ENCODE data around the gene SYNDIG1.

Gene SYNDIG1

GRCh38 chr20:24630486-24631172 is 161.2 kb downstream of the SYNDIG1 start:
- no peak for DNase-seq (ENCODE audit: low read depth in 2 of 2)

GRCh38 chr20:24631173-24631505 is 161.7 kb downstream of the SYNDIG1 start:
- no peak for DNase-seq (ENCODE audit: low read depth in 2 of 2)

- DNase-seq (ENCODE audit: low read depth in 2 of 2): no peak
These were observed 163.2 kb downstream of the SYNDIG1 start for GRCh38 chr20:24632581-24632980.

GRCh38 chr20:24633026-24633425 is 163.6 kb downstream of the SYNDIG1 start:
- DNase-seq (ENCODE audit: low read depth in 2 of 2): no peak

- no peak for DNase-seq (ENCODE audit: low read depth in 2 of 2)
These were observed 164.1 kb downstream of the SYNDIG1 start for GRCh38 chr20:24633521-24633920.

GRCh38 chr20:24634855-24635254 is 165.4 kb downstream of the SYNDIG1 start:
- no peak for DNase-seq (ENCODE audit: low read depth in 2 of 2)

- DNase-seq (ENCODE audit: low read depth in 2 of 2): no peak
These were observed 167.2 kb downstream of the SYNDIG1 start for GRCh38 chr20:24636626-24637025.

GRCh38 chr20:24637087-24637486 is 167.7 kb downstream of the SYNDIG1 start:
- DNase-seq (ENCODE audit: low read depth in 2 of 2): no peak

GRCh38 chr20:24637941-24638340 is 168.5 kb downstream of the SYNDIG1 start:
- DNase-seq (ENCODE audit: low read depth in 2 of 2): no peak

GRCh38 chr20:24638591-24639548 is 169.4 kb downstream of the SYNDIG1 start:
- DNase-seq (ENCODE audit: low read depth in 2 of 2): no peak

- no peak for DNase-seq (ENCODE audit: low read depth in 2 of 2)
These were observed 170.8 kb downstream of the SYNDIG1 start for GRCh38 chr20:24640276-24640675.

GRCh38 chr20:24640686-24641085 is 171.3 kb downstream of the SYNDIG1 start:
- no peak for DNase-seq (ENCODE audit: low read depth in 2 of 2)

GRCh38 chr20:24643731-24644626 is 174.6 kb downstream of the SYNDIG1 start:
- no peak for DNase-seq (ENCODE audit: low read depth in 2 of 2)

- DNase-seq (ENCODE audit: low read depth in 2 of 2): no peak
These were observed 176.9 kb downstream of the SYNDIG1 start for GRCh38 chr20:24646321-24646720.

- no peak for DNase-seq (ENCODE audit: low read depth in 2 of 2)
These were observed 178.3 kb downstream of the SYNDIG1 start for GRCh38 chr20:24647713-24648112.

- no peak for DNase-seq (ENCODE audit: low read depth in 2 of 2)
These were observed 179.1 kb downstream of the SYNDIG1 start for GRCh38 chr20:24648481-24648880.

GRCh38 chr20:24648919-24649318 is 179.5 kb downstream of the SYNDIG1 start:
- no peak for DNase-seq (ENCODE audit: low read depth in 2 of 2)

GRCh38 chr20:24649787-24650490 is 180.5 kb downstream of the SYNDIG1 start:
- DNase-seq (ENCODE audit: low read depth in 2 of 2): no peak

GRCh38 chr20:24651171-24651975 is 181.9 kb downstream of the SYNDIG1 start:
- DNase-seq (ENCODE audit: low read depth in 2 of 2): no peak

- DNase-seq (ENCODE audit: low read depth in 2 of 2): no peak
These were observed 182.5 kb downstream of the SYNDIG1 start for GRCh38 chr20:24651976-24652345.

GRCh38 chr20:24653306-24653705 is 183.9 kb downstream of the SYNDIG1 start:
- DNase-seq (ENCODE audit: low read depth in 2 of 2): no peak
